Endometrium (tissue), 2 donors: ENCODE data around the gene COQ10B.
A peak's percentile ranks its signal among the peaks of the same experiment; 100 is the strongest.
"Not testable (repeated sequence)": the region's sequence is repeated elsewhere in the genome, so short reads cannot be mapped to it uniquely, and the experiment has no call there.

Experiments
- FAIRE-seq: peaks from 2 replicates; lab custom pipeline; 2012; peaks lifted over from hg19 to GRCh38; lab: Jason Lieb, UNC
- donor health status: control.
- donor health status: control.

Gene COQ10B

DNA sequence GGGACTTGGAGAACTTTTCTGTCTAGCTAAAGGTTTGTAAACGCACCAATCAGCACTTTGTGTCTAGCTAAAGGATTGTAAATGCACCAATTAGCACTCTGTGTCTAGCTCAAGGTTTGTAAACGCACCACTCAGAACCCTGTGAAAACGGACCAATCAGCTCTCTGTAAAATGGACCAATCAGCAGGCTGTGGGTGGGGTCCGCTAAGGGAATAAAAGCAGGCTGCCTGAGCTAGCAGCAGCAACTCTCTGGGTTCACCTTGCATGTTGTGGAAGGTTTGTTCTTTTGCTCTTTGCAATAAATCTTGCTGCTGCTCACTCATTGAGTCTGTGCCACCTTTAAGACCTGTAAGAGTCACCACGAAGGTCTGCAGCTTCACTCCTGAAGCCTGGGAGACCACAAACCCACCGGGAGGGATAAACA lies 2.4 kb upstream of the COQ10B start:
- not testable (repeated sequence) for FAIRE-seq

- no peak for FAIRE-seq
Measured at GRCh38 chr2:197452754-197453122, 614 bp upstream of the COQ10B start.

- FAIRE-seq = no peak
Measured at GRCh38 chr2:197453914-197454398, 604 bp downstream of the COQ10B start.

DNA sequence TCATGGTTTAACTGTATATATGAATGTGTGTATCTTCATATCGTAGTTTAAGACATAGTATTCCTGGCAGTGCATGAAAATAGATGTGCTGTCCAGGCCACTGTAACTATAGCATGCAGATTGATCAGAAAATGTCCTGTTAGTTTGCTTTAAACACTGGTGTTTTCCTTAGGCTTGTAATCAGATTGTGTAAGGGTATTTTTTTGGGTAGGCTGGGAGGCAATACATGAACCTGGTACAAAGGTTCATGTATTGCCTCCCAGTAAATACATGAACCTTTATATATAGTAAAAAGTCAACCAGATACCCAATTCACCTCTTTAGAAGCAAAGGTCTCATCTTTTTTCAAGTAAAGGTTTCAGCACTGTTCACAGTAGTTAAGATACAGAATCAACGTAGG lies 1.6 kb downstream of the COQ10B start:
- FAIRE-seq = no peak

- FAIRE-seq = no peak
Measured at GRCh38 chr2:197455428-197455827, 2.1 kb downstream of the COQ10B start.

- no peak for FAIRE-seq
Measured at GRCh38 chr2:197460649-197461048, 7.3 kb downstream of the COQ10B start.

GRCh38 chr2:197461057-197461456 lies 7.7 kb downstream of the COQ10B start:
- FAIRE-seq = no peak

- FAIRE-seq = no peak
Measured at GRCh38 chr2:197464175-197464574, 10.8 kb downstream of the COQ10B start.

DNA sequence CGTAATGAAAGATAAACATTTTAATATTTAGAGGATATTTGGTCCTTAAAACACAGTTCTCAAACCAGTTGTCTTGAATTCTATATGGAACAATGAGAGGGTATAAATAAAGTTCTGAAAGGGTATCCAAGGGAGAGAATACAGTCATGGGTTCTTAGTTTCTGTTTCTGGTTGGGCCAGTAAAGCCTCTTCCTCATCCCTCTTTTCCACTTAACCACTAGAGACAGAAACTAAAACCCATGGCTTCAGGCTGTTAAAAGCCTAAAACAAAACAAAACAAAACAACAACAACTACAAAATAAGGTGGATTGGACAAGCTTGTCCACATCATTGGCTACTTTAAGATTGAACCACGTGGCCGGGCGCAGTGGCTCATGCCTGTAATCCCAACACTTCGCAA lies 18.8 kb downstream of the COQ10B start:
- no peak for FAIRE-seq

- no peak for FAIRE-seq
Measured at GRCh38 chr2:197477797-197478196, 24.4 kb downstream of the COQ10B start.

- FAIRE-seq = no peak
Measured at GRCh38 chr2:197480165-197481036, 27.0 kb downstream of the COQ10B start.

DNA sequence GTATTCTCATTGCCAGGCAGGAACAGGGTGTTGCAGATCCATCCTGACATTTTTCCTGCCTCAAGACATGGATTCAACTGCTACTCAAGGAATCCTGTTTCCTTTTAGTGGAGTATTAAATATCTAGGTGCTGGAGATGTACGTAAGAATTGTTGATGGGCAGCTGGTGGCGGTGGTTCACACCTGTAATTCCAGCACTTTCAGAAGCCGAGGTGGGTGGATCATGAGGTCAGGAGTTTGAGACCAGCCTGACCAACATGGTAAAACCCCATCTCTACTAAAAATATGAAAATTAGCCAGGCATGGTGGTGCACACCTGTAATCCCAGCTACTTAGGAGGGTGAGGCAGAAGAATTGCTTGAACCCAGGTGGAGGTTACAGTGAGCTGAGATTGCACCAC lies 30.9 kb downstream of the COQ10B start:
- not testable (repeated sequence) for FAIRE-seq

- no peak for FAIRE-seq
Measured at GRCh38 chr2:197486175-197486574, 32.8 kb downstream of the COQ10B start.

DNA sequence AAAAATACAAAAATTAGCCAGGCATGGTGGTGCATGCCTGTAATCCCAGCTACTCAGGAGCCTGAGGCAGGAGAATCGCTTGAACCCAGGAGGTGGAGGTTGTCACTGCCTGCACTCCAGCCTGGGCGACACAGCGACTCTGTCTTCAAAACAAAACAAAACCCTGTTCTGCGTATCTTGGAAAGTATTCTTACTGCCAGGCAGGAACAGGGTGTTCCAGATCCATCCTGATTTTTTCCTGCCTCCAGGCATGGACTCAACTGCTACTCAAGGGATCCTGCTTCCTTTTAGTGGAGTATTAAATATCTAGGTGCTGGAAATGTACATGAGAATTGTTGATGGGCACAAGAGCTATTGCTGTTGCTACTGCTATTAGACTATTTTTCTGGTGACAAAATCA lies 34.0 kb downstream of the COQ10B start:
- no peak for FAIRE-seq

GRCh38 chr2:197495433-197496134 lies 42.2 kb downstream of the COQ10B start:
- no peak for FAIRE-seq

DNA sequence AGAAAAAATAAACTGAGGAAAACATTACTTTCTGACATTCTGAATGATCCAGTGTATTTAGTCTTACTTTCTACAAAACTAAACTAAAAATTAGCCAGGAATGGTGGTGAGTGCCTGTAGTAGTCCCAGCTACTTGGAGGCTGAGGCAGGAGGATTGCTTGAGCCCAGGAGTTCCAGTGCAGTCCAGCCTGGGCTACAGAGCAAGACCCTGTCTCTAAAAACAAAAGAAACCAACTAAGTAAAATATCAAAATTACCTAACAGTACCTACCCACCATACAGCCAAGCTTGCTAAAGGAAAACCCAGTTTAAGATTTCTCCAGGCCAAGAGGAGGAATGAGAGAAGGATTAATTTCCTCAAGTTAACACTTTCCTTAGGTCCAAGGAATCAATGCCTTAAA lies 43.3 kb downstream of the COQ10B start:
- FAIRE-seq = no peak

DNA sequence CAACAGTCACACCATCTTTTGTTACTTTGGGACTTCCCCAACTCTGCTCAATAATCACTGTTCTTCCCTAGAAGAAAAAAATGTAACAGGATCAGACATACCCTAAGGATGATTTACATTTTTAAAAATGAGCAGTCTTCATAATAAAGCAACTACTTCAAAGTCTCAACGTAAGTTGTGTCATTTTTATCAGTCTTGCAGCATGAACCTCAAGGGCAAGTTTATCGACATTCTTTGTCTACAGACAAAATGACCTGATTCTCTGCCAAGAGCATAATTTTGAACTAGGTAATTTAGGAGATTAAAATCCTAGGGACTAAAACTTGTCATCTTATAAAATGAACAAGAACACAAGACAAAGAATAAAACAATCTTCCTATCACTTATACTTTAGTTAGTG lies 44.0 kb downstream of the COQ10B start:
- FAIRE-seq = no peak

DNA sequence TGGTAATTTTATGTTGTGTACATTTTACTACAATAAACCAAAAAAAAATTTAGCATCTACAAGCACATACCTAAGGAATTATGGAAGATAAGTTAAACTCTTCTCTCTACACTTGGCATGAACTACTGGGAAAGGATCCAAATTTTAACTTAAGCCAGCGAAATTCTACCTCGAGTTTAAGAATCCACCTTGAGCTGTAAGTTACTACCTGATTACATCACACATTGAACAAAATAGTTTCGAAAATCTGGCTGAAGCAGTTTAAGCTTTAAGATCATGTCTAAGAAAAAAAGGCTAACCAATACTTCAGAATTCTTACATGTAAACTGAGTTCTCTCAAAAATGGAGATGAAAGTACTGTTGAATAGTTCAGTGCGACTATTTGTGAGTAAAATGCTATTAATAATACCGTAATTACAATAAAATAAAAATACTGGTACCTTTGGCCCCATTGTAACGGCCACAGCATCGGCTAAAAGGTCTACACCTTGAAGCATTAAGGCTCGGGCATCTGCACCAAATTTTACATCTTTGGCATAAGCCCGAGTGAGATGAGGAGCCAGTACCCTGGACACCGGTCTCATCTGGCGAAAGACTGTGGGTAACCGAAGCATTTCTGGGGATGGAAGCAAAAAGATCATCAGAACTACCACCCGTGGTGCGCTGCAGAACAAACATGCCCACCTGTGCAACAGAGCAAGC lies 45.0 kb downstream of the COQ10B start:
- no peak for FAIRE-seq

DNA sequence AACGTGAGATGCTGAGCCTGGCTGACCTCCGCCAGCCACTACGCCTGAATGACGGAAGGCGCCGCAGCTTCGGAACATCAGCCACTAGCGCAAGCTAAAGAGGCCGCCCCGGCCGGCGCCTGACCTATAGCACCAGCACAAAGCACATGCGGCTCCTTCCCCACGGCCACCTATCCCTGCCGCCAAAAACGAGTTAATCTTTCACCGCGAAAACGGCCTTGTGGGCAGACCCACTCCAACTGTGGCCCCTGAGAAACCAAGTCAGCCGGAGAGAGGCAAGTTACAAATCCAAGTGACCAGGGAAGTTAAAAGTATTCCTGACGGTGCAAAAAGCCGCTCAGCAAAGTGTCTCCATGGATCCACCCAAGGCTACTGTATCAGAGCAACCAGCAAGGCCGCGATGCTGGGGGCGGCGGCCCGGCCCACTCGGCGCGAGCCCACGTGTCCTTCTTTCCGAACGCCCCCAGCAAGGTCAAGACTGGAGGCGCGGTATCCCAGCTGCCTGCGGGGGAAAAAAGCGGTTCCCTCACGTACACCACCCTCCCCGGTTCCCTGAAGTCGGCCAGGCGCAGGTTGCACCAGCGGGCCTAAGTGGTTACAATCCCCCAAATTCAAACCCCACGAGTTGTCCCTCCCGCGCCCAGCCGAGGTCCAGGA lies 45.7 kb downstream of the COQ10B start:
- no peak for FAIRE-seq

DNA sequence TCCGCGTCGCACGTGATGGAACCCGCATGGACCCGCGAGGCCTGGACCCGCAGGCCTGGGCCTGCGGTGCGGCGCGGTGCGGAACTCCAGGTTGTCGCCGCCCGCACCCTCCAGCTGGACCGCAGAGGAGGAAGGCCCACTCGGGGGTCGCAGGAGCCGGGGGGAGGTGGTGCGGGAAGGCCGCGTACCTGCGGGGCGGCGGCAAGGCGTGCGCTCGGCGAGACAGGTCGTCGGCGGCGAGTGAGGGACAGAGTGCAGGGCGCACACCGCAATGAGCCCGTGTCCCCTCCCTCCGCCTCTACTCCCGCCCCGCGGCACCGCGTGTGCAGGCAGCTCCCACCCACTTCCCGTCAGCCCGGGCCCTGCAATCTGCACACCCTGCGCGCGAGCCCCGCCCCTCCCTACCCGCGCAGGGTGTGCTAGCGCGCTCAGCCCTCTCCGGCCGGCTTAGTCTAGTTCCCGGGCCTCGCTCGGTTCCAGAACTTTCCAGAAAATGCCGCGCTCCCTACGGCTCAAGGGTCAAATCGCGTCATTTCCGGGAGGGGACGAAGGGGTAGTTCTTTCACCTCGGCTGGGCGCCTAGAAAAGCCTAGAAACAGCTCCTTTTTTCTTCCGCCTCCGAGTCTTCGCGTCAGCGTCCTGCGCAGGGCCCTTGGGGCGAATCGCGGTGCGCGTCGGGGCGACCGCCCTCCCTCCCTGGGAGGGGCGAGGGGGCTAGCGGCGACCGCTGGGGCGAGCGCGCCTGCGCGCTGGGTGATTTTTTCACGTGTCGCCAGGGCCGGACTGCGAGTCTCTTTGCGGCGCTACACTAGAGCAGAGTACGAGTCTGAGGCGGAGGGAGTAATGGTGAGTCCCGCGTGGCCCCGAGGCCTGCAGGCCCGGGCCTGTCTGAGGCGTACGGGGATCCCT lies 46.5 kb downstream of the COQ10B start, which contains the start of the genes HSPD1 and HSPE1:
Gene HSPD1, minus strand, starts transcription at position 247 of the 909 bp plus-strand sequence. CDS start 992 bp downstream, outside the sequence.
Gene HSPE1, plus strand, starts transcription at position 786 of the 909 bp plus-strand sequence. Its CDS starts 58 bp downstream, at position 844.
- FAIRE-seq = peak; percentile 87
